Astrocyte of the cerebellum (primary cell): ENCODE results near the gene APOBEC3H.

Experiments
- DNase-seq: peaks from one replicate; pipeline ENCODE4 v3.0.0-alpha.2; 2011; ENCODE audit warnings: low read depth
- H3K4me3 ChIP-seq: 2 replicates; pipeline ENCODE4 v1.5.1; 2011; ENCODE audit warnings: mild to moderate bottlenecking, low read depth, low read length, moderate library complexity
- in situ Hi-C: cut with HindIII; loops from 2 replicates; pipeline ENCODE4 v1.10.0; 2017; ENCODE audit warnings: low sequenced_read_pairs
- TF ChIP-seq, protein P1 (sequence below): IDR thresholded peaks from 2 replicates; pipeline ENCODE4 v1.5.1; 2012; ENCODE audit warnings: low read length, low read depth, moderate library complexity, mild to moderate bottlenecking; ENCODE audit errors: missing control alignments

The APOBEC3H gene

GRCh38 chr22:39087881-39088684 lies 9.0 kb upstream of the APOBEC3H start:
- in situ Hi-C loops: no loop called here
- DNase-seq: no peak
- no peak overlapping the region for H3K4me3 ChIP-seq
- TF ChIP-seq, protein P1, sequence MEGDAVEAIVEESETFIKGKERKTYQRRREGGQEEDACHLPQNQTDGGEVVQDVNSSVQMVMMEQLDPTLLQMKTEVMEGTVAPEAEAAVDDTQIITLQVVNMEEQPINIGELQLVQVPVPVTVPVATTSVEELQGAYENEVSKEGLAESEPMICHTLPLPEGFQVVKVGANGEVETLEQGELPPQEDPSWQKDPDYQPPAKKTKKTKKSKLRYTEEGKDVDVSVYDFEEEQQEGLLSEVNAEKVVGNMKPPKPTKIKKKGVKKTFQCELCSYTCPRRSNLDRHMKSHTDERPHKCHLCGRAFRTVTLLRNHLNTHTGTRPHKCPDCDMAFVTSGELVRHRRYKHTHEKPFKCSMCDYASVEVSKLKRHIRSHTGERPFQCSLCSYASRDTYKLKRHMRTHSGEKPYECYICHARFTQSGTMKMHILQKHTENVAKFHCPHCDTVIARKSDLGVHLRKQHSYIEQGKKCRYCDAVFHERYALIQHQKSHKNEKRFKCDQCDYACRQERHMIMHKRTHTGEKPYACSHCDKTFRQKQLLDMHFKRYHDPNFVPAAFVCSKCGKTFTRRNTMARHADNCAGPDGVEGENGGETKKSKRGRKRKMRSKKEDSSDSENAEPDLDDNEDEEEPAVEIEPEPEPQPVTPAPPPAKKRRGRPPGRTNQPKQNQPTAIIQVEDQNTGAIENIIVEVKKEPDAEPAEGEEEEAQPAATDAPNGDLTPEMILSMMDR: no peak

GRCh38 chr22:39088685-39089032 lies 8.4 kb upstream of the APOBEC3H start:
- H3K4me3 ChIP-seq: no peak overlapping the region
- in situ Hi-C loops: no loop called here
- TF ChIP-seq, protein P1: no peak
- no peak for DNase-seq

DNA sequence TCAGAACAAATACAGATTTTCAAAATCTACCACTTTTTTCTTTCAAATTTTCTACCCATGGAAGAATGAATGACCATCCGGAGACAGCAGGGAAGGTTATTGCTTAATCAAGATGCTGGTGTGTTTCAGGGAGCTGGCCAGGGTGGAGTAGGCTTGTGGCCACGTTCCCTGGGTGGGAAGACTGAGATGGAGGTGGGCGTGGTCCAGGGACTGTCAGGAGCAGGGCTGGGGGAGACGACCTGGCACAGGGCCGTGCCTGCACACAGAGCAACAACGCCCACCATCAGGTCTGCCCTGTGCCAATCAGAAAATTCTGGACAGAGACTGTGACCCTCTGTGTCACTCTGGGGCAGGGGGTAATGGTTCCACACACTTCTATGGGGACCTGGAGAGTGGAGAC lies 7.1 kb upstream of the APOBEC3H start:
- H3K4me3 ChIP-seq: no peak overlapping the region
- in situ Hi-C loops: no loop called here
- TF ChIP-seq, protein P1: no peak
- no peak for DNase-seq

GRCh38 chr22:39090426-39091064 lies 6.5 kb upstream of the APOBEC3H start:
- TF ChIP-seq, protein P1: no peak
- DNase-seq: no peak
- in situ Hi-C loops: no loop called here
- no peak overlapping the region for H3K4me3 ChIP-seq

- no peak overlapping the region for H3K4me3 ChIP-seq
- DNase-seq: no peak
- in situ Hi-C loops: no loop called here
- TF ChIP-seq, protein P1: no peak
Measured at GRCh38 chr22:39091126-39092081, 5.6 kb upstream of the APOBEC3H start.

DNA sequence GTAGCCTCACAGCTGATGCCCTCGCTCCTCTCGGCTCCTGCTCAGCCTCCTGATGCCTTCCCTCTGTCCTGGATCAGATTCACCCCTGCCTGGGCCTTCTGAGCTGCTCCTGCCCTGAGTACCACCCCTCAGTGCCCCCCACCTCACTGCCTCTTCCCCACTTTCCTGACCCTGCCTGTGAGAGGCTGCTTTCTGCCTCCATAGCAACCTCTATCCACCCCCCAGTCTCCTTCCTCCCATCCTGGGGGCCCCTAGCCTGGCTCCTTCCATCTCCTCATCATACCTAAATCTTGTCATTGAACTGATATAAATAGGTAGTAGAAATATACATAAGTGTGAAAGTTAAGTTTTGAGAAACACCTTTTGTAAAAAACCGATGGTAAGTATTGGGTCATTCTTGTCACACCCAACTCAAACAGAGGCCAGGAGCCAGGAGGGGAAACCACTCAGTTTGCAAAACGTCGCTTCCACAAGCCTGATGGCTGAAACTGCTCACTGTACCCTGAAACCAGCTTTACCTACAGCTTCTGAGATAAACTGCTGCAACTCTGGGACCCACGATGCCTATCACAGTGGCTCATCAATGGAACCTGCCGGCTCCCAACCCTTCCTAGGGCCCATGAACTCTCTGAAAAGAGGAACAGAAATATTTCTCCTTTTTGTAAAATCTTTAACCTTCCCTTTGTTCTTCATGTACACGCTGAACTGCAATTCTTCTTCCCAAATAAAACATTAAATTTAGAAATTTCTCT lies 4.8 kb upstream of the APOBEC3H start:
- TF ChIP-seq, protein P1: no peak
- no peak for DNase-seq
- in situ Hi-C loops: no loop called here
- H3K4me3 ChIP-seq: no peak overlapping the region
